Cardiac fibroblast (primary cell): ENCODE measurements around the gene TMEM247.

Experiments used
- DNase-seq, 2 donors: peaks; one replicate each; pipeline versions ENCODE4 v3.0.0 to v3.0.0-alpha.2; 2010; ENCODE audit warnings: low read depth in 2 of 2
- H3K4me3 ChIP-seq, 2 donors: replicated peaks in 1 of 2; 1 replicate in 1 of 2; 2 replicates in 1 of 2; pipeline ENCODE4 v1.5.1; 2011; ENCODE audit warnings: low read depth in 2 of 2, low read length in 2 of 2, mild to moderate bottlenecking in 2 of 2, moderate library complexity in 1 of 2
- TF ChIP-seq, protein P1 (sequence below): IDR thresholded peaks from one replicate; pipeline ENCODE4 v1.5.1; 2011; ENCODE audit warnings: low read depth, mild to moderate bottlenecking, low read length, inconsistent platforms

TMEM247 gene

GRCh38 chr2:46508312-46508711 lies 28.9 kb downstream of the TMEM247 start:
- DNase-seq: no peak
- H3K4me3 ChIP-seq: no peak overlapping the region
- TF ChIP-seq, protein P1, sequence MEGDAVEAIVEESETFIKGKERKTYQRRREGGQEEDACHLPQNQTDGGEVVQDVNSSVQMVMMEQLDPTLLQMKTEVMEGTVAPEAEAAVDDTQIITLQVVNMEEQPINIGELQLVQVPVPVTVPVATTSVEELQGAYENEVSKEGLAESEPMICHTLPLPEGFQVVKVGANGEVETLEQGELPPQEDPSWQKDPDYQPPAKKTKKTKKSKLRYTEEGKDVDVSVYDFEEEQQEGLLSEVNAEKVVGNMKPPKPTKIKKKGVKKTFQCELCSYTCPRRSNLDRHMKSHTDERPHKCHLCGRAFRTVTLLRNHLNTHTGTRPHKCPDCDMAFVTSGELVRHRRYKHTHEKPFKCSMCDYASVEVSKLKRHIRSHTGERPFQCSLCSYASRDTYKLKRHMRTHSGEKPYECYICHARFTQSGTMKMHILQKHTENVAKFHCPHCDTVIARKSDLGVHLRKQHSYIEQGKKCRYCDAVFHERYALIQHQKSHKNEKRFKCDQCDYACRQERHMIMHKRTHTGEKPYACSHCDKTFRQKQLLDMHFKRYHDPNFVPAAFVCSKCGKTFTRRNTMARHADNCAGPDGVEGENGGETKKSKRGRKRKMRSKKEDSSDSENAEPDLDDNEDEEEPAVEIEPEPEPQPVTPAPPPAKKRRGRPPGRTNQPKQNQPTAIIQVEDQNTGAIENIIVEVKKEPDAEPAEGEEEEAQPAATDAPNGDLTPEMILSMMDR: no peak

DNA sequence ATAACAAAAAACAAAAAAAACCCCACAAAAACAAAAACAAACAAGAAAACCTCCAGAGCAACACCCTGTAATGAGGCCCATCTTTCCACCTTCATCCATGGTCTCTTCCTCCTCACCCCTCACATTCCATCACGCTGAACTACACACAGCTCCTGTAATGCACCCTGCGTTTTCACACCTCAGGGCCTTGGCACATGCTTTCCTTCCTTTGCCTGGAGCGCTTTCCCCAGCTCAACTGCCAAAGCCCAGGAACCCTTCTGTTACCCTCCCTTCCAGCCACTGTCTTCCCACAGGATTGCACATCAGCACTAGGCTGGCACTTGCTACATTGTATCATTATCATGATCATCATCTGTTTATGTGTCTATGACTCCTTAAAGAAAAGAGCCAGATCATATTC lies 29.4 kb downstream of the TMEM247 start:
- no peak for DNase-seq
- no peak overlapping the region for H3K4me3 ChIP-seq
- TF ChIP-seq, protein P1: no peak

- no peak for DNase-seq
- TF ChIP-seq, protein P1: no peak
- H3K4me3 ChIP-seq: no peak overlapping the region
Measured at GRCh38 chr2:46509804-46510203, 30.4 kb downstream of the TMEM247 start.

DNA sequence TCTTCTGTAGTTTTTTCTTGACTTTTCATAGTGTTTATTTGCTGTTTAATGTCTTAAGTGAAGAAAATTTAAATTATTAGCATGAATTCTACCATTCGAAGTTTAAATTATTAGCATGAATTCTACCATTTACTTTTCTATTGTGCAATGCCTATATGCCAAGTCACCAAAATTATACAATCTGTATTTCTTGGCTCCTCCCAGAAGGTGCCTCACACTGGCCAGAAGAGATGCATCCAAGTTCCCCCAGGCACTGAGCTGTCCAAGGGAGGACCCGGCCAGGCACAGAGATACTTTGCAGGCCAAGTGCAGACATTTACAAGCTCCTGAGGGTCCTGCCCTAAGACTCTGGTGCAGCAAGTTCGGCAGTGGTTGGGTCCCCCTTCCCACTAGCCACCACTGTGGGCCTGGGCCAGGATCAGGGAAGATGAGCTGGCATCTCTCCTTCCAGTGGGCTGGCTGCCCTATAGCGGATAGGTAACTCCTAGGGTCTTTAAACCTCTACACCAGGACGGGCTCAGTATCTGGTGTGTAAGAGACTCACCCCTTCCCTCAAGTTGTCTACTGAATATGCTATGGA lies 31.3 kb downstream of the TMEM247 start:
- no peak for DNase-seq
- no peak overlapping the region for H3K4me3 ChIP-seq
- TF ChIP-seq, protein P1: no peak

GRCh38 chr2:46512185-46512584 lies 32.8 kb downstream of the TMEM247 start:
- no peak for DNase-seq
- TF ChIP-seq, protein P1: no peak
- H3K4me3 ChIP-seq: no peak overlapping the region

DNA sequence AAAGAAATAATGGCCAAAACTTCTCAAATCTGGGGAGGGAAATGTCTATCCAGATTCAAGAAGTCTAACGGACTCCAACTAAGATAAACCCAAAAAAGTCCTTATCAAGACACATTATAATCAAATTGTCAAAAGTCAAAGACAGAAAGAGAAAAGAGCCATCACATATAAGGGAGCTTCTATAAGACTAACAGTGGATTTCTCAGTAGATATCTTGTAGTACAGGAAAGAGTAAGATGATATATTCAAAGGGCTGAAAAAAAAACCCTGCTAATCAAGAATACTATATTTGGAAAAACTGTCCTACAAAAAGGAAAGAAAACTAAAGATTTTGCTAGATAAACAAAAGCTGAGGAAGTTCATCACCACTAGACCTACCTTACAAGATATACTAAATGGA lies 35.4 kb downstream of the TMEM247 start:
- no peak overlapping the region for H3K4me3 ChIP-seq
- TF ChIP-seq, protein P1: no peak
- DNase-seq: no peak

- H3K4me3 ChIP-seq: no peak overlapping the region
- TF ChIP-seq, protein P1: no peak
- no peak for DNase-seq
Measured at GRCh38 chr2:46517485-46517884, 38.1 kb downstream of the TMEM247 start.
